Tibial artery (tissue), 4 donors: ENCODE data around the gene GDF11.

ENCODE experiments used
- DNase-seq, 2 donors: peaks; one replicate each; pipeline ENCODE4 v3.0.0-alpha.2; 2019
- H3K27ac ChIP-seq, 2 donors: fragments of 200-600 bp; sonication (generic) in 1 of 2; 1 replicate in 1 of 2; 2 replicates in 1 of 2; pipeline ENCODE4 v1.5.1; 2018 to 2019; ENCODE audit warnings: mild to moderate bottlenecking in 1 of 2
- H3K27me3 ChIP-seq, 2 donors: fragments of 200-600 bp; sonication (generic) in 1 of 2; one replicate each; pipeline versions ENCODE4 v1.5.1 to v1.6.0; 2016 to 2019
- H3K36me3 ChIP-seq, 3 donors: fragments of 200-600 bp; sonication (generic) in 2 of 3; one replicate each; pipeline ENCODE4 v1.5.1; 2016 to 2019; ENCODE audit warnings: mild to moderate bottlenecking in 2 of 3
- H3K4me1 ChIP-seq, 4 donors: fragments of 200-600 bp; sonication (generic) in 2 of 4; 1 replicate in 3 of 4; 2 replicates in 1 of 4; pipeline ENCODE4 v1.5.1; 2016 to 2019
- H3K4me3 ChIP-seq, 2 donors: fragments of 200-600 bp; sonication (generic) in 1 of 2; 1 replicate in 1 of 2; 2 replicates in 1 of 2; pipeline ENCODE4 v1.5.1; 2018 to 2019; ENCODE audit warnings: mild to moderate bottlenecking in 2 of 2
- H3K9me3 ChIP-seq, 3 donors: fragments of 200-600 bp; sonication (generic) in 1 of 3; one replicate each; pipeline ENCODE4 v1.5.1; 2016 to 2019
- intact Hi-C: fragments of 100-400 bp; cut with DNase I; formaldehyde crosslinking; loops from one replicate; pipeline ENCODE4 v1.15.0; 2023; ENCODE audit warnings: low total_unique reads
- TF ChIP-seq, protein P1 (sequence below), 2 experiments: fragments of 200-600 bp in 1 of 2; fragments of 450-650 bp in 1 of 2; IDR thresholded peaks; one replicate each; pipeline ENCODE4 v1.5.1; 2017 to 2019; ENCODE audit warnings: antibody characterized with exemption in 2 of 2, mild to moderate bottlenecking in 1 of 2, moderate library complexity in 1 of 2

GDF11 gene

GRCh38 chr12:55699471-55700055 lies 43.4 kb upstream of the GDF11 start:
- no peaks in the 10 kb centered on the region for H3K27me3 ChIP-seq
- H3K9me3 ChIP-seq, result no peaks in the 10 kb centered on the region
- TF ChIP-seq, protein P1, sequence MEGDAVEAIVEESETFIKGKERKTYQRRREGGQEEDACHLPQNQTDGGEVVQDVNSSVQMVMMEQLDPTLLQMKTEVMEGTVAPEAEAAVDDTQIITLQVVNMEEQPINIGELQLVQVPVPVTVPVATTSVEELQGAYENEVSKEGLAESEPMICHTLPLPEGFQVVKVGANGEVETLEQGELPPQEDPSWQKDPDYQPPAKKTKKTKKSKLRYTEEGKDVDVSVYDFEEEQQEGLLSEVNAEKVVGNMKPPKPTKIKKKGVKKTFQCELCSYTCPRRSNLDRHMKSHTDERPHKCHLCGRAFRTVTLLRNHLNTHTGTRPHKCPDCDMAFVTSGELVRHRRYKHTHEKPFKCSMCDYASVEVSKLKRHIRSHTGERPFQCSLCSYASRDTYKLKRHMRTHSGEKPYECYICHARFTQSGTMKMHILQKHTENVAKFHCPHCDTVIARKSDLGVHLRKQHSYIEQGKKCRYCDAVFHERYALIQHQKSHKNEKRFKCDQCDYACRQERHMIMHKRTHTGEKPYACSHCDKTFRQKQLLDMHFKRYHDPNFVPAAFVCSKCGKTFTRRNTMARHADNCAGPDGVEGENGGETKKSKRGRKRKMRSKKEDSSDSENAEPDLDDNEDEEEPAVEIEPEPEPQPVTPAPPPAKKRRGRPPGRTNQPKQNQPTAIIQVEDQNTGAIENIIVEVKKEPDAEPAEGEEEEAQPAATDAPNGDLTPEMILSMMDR (IDR thresholded peaks at IDR 0.05), result no peak
- H3K4me1 ChIP-seq, result peaks cover 0 to 63% (median 43%) of the 10 kb centered on the region in 4 donors
- H3K36me3 ChIP-seq, result peaks cover 35 to 58% (median 52%) of the 10 kb centered on the region in 3 donors
- peak overlapping the region; percentile 38 to 98 for H3K27ac ChIP-seq
- DNase-seq, result peak in 1 of 2 donors; percentile 61
- H3K4me3 ChIP-seq, result no peak overlapping the region
- intact Hi-C loops, result no loop called here

DNA sequence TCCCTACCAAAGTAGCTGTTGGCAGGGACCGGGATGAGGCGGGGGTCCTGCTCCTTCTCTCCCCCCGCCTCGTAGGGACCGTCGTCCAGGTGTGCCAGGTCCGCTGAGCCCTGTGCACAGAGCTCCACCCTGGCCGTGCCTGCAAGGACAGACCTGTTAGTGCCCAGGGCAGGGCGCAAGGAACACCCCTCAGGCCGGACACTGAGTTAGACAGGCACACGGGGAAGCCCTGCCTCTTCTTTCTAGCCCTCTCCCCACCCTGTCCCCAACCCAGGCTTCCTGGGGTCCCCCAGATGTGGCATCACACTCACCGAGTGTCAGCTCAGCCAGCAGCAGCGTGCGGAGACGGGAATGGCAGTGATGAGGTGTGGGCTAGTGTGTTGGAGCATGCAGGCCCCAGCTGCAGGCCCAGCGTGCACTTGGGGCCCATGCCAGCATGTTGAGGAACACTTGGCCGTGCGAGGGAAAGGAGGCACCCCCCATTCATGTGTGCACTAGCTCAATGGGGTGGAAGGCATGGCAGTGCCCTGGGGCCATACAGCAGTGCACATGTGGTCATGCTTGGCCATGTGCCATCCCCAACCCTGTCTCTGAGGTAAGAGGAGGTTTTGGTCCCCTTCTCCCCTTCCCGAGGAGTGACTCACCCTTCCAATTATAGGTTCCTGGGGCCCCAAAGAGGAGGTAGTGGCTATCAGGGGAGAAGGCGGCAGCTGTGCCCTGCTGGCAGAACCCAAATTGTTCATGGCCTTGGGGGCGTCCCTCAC lies 42.5 kb upstream of the GDF11 start:
- Histone ChIP-seq H3K9me3 (no peaks in the 10 kb centered on the region), H3K4me3 (peak overlapping the region in 1 of 2 donors; percentile 11), H3K36me3 (peaks cover 28 to 50% (median 43%) of the 10 kb centered on the region in 3 donors), H3K4me1 (peaks cover 0 to 70% (median 45%) of the 10 kb centered on the region in 4 donors), H3K27me3 (no peaks in the 10 kb centered on the region), H3K27ac (peak overlapping the region; percentile 38 to 98)
- intact Hi-C loops, result no loop called here
- TF ChIP-seq, protein P1 (IDR thresholded peaks at IDR 0.05), result no peak
- DNase-seq, result peak in 1 of 2 donors; percentile 82

DNA sequence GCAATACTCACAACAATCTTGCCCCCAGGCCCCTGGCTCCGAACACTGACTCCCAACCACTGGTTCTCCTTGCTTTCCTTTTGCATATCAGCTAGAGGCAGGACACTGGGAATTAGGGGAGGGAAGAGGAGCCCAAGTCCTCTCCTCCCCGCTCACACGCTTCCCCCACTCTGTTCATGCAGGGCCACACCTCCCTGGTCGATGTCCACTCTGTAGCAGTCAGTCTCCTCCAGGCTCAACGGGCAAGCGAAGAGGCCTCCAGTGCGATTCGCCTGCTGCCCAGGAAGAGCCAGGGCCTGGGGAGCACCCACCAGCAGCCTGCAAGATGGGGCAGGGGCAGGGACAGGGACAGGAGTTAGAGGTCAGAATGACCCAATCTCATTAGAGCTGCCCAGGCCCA lies 40.1 kb upstream of the GDF11 start:
- H3K27me3 ChIP-seq, result no peaks in the 10 kb centered on the region
- H3K36me3 ChIP-seq, result peaks cover 4 to 25% (median 19%) of the 10 kb centered on the region in 3 donors
- peak overlapping the region; percentile 94 to 96 for H3K4me3 ChIP-seq
- TF ChIP-seq, protein P1 (IDR thresholded peaks at IDR 0.05), result no peak
- H3K9me3 ChIP-seq, result no peaks in the 10 kb centered on the region
- peaks cover 0 to 70% (median 47%) of the 10 kb centered on the region in 4 donors for H3K4me1 ChIP-seq
- DNase-seq, result no peak
- peak overlapping the region; percentile 96 to 98 for H3K27ac ChIP-seq
- intact Hi-C loops, result no loop called here

GRCh38 chr12:55703288-55703687 lies 39.6 kb upstream of the GDF11 start:
- Histone ChIP-seq H3K9me3 (no peaks in the 10 kb centered on the region), H3K27ac (peak overlapping the region; percentile 96 to 98), H3K4me3 (peak overlapping the region; percentile 94 to 96), H3K4me1 (peaks cover 0 to 74% (median 48%) of the 10 kb centered on the region in 4 donors), H3K36me3 (peaks cover 4 to 21% (median 14%) of the 10 kb centered on the region in 3 donors), H3K27me3 (no peaks in the 10 kb centered on the region)
- peak; percentile 59 to 92 for DNase-seq
- TF ChIP-seq, protein P1 (IDR thresholded peaks at IDR 0.05), result no peak
- intact Hi-C loops, result no loop called here

- Histone ChIP-seq H3K36me3 (peaks cover 4 to 14% (median 6%) of the 10 kb centered on the region in 3 donors), H3K27me3 (no peaks in the 10 kb centered on the region), H3K27ac (peak overlapping the region; percentile 96 to 98), H3K4me1 (peaks cover 0 to 74% (median 56%) of the 10 kb centered on the region in 4 donors), H3K4me3 (peak overlapping the region; percentile 94 to 96), H3K9me3 (no peaks in the 10 kb centered on the region)
- TF ChIP-seq, protein P1 (IDR thresholded peaks at IDR 0.05), result no peak
- DNase-seq, result peak; percentile 66 to 91
- intact Hi-C loops, result no loop called here
Measured at GRCh38 chr12:55703901-55704761, 38.8 kb upstream of the GDF11 start.
